ENCODE measurements around the gene HCFC1R1.
"Not testable (repeated sequence)": the region's sequence is repeated elsewhere in the genome, so short reads cannot be mapped to it uniquely, and the experiment has no call there.

The HCFC1R1 gene, protein sequence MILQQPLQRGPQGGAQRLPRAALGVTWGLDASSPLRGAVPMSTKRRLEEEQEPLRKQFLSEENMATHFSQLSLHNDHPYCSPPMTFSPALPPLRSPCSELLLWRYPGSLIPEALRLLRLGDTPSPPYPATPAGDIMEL

DNA sequence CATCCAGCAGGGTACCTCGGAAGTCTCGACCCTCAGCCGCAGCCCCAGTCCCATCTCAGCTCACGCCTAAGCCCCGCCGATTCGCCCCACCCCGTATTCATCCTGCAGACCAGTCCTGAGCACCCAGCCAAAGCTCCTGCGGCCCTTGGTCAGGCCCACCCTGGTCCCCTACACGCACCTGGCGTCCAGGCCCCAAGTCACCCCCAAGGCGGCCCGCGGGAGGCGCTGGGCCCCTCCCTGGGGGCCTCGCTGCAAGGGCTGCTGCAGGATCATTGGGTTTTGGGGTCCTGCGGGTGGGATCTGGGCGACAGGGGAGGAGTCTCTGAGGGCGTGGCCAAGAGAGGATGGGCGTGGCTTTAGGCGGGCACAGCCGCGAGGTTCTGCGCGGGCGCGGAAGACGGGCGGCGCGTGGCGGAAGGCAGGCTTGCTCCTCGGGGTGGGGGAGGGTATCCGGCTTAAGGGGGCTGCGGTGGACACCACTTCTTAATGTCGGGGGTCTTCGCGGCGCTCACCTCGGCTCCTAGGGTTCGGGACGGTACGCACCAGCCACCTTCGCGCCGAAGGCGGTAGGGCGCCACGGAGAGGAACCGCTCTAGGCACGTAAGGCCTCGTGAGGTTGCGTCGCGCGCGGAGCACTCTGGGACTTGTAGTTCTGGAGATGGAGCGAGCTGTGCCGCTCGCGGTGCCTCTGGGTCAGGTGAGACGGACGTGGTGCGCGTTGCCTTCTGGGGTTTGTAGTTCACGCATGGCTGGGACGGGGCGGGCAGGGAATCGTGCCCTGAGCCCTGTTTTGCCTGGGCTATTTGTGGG lies at the start of gene HCFC1R1, which contains the start of gene THOC6:
Gene HCFC1R1 (minus strand): TSS at position 274 of the 810 bp plus-strand sequence. CDS start 1 bp downstream, at position 273.
Gene THOC6 (plus strand): TSS at position 367 of the 810 bp plus-strand sequence. CDS start 292 bp downstream, at position 659.
- peak; percentile 83 for DNase-seq (ENCODE audit: low read depth)

- no peak for DNase-seq (ENCODE audit: low read depth)
These were observed 49.7 kb upstream of the HCFC1R1 start for GRCh38 chr16:3073448-3073847.

GRCh38 chr16:3072576-3073263 lies 49.0 kb upstream of the HCFC1R1 start:
- DNase-seq (ENCODE audit: low read depth): not testable (repeated sequence)

- not testable (repeated sequence) for DNase-seq (ENCODE audit: low read depth)
These were observed 48.4 kb upstream of the HCFC1R1 start for GRCh38 chr16:3072148-3072547.

DNA sequence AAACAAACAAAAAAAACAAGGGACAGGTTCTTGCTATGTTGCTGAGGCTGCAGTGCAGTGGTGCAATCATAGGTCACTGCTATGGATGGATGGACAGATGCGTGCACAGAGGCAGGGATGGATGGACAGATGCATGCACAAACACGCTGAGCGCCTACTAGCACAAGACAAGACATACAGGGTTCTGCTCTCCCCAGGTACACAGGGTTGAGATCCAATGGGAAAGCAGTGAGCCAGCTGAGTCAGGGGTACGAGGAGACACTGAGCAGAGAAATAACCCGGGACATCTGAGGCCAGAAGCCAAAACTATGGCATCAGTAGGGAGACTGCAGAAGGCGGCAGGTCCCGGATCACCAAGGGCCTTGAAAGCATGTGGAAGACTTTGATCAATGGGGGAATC lies 47.9 kb upstream of the HCFC1R1 start:
- no peak for DNase-seq (ENCODE audit: low read depth)

DNA sequence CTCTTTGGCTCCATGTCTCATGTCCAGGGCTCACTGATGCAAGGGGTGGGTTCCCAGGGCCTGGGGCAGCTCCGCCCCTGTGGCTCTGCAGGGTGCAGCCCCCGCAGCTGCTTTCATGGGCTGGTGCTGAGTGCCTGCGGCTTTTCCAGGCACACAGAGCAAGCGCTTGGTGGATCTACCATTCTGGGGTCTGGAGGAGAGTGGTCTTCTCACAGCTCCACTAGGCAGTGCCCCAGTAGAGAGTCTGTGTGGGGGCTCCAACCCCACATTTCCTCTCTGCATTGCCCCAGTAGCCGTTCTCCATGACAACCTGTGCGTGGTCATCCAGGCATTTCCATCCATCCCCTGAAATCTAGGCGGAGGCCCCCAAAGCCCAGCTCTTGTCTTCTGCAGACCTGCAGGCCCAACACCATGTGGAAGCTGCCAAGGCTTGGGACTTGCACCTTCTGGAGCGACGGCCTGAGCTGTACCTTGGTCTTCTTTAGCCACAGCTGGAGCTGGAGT lies 46.9 kb upstream of the HCFC1R1 start:
- DNase-seq (ENCODE audit: low read depth): no peak

- DNase-seq (ENCODE audit: low read depth): not testable (repeated sequence)
These were observed 45.4 kb upstream of the HCFC1R1 start for GRCh38 chr16:3069146-3069545.

DNA sequence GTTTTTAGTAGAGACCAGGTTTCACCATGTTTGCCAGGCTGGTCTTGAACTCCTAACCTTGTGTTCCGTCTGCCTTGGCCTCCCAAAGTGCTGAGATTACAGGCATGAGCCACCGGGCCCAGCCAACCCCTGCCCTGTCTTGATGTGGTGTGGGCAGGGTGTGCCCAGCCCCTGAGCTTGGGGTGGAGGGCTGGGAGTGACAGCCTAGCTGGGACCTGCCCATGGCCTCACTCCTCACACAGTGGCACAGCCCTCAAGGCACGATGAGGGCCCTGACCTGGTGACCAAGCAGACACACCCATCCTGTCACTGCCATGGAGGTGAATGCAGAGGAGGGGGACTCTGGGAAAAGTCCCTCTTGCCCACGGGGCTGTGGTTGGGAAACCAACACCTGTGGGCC lies 44.7 kb upstream of the HCFC1R1 start:
- no peak for DNase-seq (ENCODE audit: low read depth)

DNA sequence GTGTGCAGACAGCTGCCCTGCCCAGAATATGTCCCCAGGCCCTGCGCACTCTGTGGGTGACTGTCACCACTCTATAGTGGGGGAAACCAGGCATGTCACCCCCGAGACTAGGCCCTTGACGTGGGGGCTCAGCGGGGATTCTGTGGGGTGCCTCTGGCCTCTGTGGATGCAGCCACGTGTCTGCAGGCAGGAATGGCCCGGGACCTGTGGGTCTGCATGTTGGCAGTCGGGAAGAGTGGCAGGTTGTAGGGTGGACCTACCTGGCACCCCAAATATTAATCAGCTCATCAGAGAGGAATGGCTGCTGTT lies 42.7 kb upstream of the HCFC1R1 start:
- DNase-seq (ENCODE audit: low read depth): no peak

- DNase-seq (ENCODE audit: low read depth): no peak
These were observed 42.1 kb upstream of the HCFC1R1 start for GRCh38 chr16:3065742-3066439.

- no peak for DNase-seq (ENCODE audit: low read depth)
These were observed 41.5 kb upstream of the HCFC1R1 start, which contains the start of gene IL32 for GRCh38 chr16:3065069-3065741. Gene IL32, plus strand, starts transcription at chr16:3065640. Its CDS starts 172 bp downstream, at chr16:3065812.

DNA sequence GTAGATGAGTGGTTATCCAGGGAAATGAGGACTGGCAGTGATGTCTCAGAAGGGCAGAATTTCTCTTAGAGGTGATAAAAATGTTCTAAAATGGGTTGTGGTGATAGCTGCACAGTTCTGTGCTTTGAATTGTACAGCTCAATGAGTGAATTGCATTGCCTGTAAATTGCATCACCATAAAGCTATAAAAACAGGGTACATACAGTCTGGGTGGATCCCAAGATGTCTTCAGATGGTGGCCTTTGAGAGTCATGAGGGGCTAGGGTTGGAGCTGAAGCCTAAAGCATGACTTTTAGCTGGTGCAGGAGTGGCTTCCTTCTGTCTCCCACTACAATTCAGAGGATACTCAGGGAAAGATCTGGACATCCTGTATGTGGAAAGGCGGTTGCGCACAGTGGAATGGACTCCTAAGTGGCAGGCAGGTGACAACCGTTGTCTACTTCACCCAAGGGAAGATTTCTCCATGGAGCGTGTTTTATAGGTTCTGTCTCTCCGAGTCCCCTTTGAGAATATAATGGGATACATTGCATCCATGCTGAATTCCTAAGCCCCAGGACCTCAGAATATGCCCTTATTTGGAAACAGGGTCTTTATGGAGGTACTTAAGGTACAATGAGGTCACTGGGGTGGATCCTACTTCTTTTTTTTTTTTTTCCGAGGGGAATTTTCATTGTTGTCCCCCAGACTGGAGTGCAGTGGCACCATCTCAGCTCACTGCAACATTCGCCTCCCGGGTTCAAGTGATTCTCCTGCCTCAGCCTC lies 40.1 kb upstream of the HCFC1R1 start:
- no peak for DNase-seq (ENCODE audit: low read depth)

- no peak for DNase-seq (ENCODE audit: low read depth)
These were observed 38.8 kb upstream of the HCFC1R1 start for GRCh38 chr16:3062553-3062952.

DNA sequence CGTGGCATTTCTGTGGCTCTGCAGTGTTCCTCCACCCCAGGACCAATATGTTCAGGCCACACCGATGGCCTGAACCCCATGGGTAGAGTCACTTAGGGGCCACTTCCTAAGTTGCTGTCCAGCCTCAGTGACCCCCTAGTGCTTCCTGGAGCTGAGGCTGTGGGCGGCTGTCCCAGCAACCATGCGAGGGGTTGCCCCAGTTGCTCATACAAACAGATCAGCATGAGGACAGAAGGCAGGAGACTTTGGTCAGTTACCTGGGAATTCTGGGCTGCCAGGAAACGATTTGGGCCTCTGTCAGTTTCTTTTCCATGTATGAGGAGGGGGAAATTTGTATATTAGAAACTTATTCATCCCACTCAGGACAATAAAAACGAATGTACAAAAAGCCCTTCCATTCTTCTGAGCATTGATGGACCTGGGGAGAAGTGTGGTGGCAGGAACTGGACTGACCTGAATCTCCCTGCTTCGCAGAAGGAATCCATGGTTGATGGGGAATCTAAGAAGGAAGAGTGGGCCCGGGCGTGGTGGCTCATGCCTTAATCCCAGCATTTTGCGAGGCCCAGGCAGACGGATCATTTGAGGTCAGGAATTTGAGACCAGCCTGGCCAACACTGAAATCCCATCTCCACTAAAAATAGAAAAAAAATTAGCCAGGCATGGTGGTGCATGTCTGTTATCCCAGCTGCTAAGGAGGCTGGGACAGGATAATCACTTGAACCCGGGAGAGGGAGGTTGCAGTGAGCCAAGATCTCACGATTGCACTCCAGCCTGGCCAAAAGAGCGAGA lies 36.8 kb upstream of the HCFC1R1 start:
- no peak for DNase-seq (ENCODE audit: low read depth)

GRCh38 chr16:3059723-3060242 lies 36.0 kb upstream of the HCFC1R1 start:
- no peak for DNase-seq (ENCODE audit: low read depth)

DNA sequence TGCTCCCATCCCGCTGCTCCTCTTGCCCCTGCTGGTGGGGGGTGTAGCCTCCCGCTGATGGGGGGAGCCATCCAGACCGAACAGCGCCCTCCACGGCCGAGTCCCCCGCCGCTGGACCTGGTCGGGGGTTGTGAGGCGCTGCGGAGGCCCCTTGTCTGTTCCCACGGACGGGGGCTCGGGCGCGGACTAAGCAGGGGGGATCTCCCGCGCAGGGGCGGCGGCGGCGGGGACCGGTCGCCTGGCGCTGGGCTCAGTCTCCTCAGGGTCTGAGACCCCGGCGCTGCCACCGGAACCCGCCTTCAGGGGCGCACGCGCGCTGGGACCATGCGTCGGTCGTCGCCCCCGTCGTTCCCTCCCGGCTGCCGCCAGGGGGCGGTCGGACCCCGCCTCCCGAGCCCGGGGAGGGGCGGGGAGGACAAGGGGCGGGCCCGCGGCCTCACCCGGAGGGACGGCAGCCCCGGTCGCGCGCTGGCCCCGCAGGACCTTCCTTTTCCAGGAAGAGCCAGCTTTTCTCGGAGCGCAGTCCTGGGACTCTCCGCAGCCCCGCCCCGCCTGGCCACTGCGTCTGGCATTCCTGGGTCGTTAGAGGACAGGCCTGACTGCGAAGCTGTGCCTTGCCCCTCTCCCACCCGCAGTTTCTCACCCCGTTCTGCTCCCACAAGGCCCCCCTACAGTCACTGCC lies 35.4 kb upstream of the HCFC1R1 start:
- DNase-seq (ENCODE audit: low read depth): peak; percentile 81

DNA sequence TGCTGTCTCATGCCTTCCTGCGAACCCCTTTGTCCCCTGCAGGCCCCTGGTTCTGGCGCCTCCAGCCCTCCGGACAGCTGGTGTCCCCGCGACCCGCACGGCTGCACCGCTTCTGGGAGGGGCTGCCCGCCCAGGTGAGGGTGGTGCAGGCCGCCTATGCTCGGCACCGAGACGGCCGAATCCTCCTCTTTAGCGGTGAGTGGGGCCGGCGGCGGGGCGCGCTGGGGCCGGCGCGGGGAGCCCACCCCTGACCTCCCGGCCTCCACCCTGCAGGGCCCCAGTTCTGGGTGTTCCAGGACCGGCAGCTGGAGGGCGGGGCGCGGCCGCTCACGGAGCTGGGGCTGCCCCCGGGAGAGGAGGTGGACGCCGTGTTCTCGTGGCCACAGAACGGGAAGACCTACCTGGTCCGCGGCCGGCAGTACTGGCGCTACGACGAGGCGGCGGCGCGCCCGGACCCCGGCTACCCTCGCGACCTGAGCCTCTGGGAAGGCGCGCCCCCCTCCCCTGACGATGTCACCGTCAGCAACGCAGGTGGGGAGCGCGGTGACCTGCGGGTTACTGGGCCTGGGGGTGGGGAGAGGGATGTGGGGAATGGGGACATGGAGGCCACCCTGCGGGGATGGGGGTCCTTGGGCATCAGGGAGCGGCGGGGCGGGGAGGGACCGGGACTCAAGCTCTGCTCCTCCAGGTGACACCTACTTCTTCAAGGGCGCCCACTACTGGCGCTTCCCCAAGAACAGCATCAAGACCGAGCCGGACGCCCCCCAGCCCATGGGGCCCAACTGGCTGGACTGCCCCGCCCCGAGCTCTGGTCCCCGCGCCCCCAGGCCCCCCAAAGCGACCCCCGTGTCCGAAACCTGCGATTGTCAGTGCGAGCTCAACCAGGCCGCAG lies 34.6 kb upstream of the HCFC1R1 start:
- DNase-seq (ENCODE audit: low read depth): no peak

Measured in stimulated activated CD8-positive, alpha-beta memory T cell treated with anti-CD3 and anti-CD28 coated beads, Interleukin-15, amount 100 ng/mL, for 24 hours (primary cell).